WTC11 (cell line): Measurements from ENCODE around the gene KIF5A. TPM values are rescaled to one million over a fixed set of nuclear protein-coding genes. Genes with fewer than 3 reads are reported as not detected.

Experiments
- AFF4 ChIP-seq: sonication (generic); formaldehyde crosslinking; IDR thresholded peaks from 2 replicates; pipeline ENCODE4 v1.8.1; 2023; ENCODE audit warnings: mild to moderate bottlenecking, missing genetic modification reagents, borderline replicate concordance
- ARID4B ChIP-seq: sonication (generic); formaldehyde crosslinking; IDR thresholded peaks from 2 replicates; pipeline ENCODE4 v1.8.0; 2023; ENCODE audit warnings: missing genetic modification reagents, mild to moderate bottlenecking, borderline replicate concordance
- E2F1 ChIP-seq: sonication (generic); formaldehyde crosslinking; IDR thresholded peaks from 2 replicates; pipeline ENCODE4 v1.8.0; 2022; ENCODE audit warnings: mild to moderate bottlenecking, missing genetic modification reagents
- ETV6 ChIP-seq: sonication (generic); formaldehyde crosslinking; IDR thresholded peaks from 2 replicates; pipeline ENCODE4 v1.8.1; 2022; ENCODE audit warnings: mild to moderate bottlenecking, missing genetic modification reagents
- FOXP1 ChIP-seq: sonication (generic); formaldehyde crosslinking; IDR thresholded peaks from 2 replicates; pipeline ENCODE4 v1.8.0; 2022; ENCODE audit warnings: missing genetic modification reagents, mild to moderate bottlenecking, moderate library complexity, borderline replicate concordance
- FOXP4 ChIP-seq: sonication (generic); formaldehyde crosslinking; IDR thresholded peaks from 2 replicates; pipeline ENCODE4 v1.8.0; 2022; ENCODE audit warnings: mild to moderate bottlenecking, missing genetic modification reagents
- MAX ChIP-seq: sonication (generic); formaldehyde crosslinking; IDR thresholded peaks from 2 replicates; pipeline ENCODE4 v1.8.0; 2022; ENCODE audit warnings: mild to moderate bottlenecking, missing genetic modification reagents
- TCF7 ChIP-seq: sonication (generic); formaldehyde crosslinking; IDR thresholded peaks from 2 replicates; pipeline ENCODE4 v1.8.0; 2022; ENCODE audit warnings: mild to moderate bottlenecking, low read depth, missing genetic modification reagents, moderate library complexity
- TEAD1 ChIP-seq: sonication (generic); formaldehyde crosslinking; IDR thresholded peaks from 2 replicates; pipeline ENCODE4 v1.8.0; 2022; ENCODE audit warnings: mild to moderate bottlenecking, missing genetic modification reagents
- USF1 ChIP-seq: sonication (generic); formaldehyde crosslinking; IDR thresholded peaks from 2 replicates; pipeline ENCODE4 v1.8.0; 2022; ENCODE audit warnings: mild to moderate bottlenecking, missing genetic modification reagents
- ZNF532 ChIP-seq: fragments of 250-450 bp; sonication (Bioruptor Pico); IDR thresholded peaks from 2 replicates; pipeline ENCODE4 v1.9.0; 2021; ENCODE audit warnings: mild to moderate bottlenecking, borderline replicate concordance
- ZSCAN18 ChIP-seq: fragments of 250-450 bp; sonication (Bioruptor Pico); IDR thresholded peaks from 2 replicates; pipeline ENCODE4 v2.1.2; 2022; ENCODE audit warnings: mild to moderate bottlenecking, moderate library complexity
- total RNA-seq: library from RNA; stranded (reverse); gene quantifications from 3 replicates; pipeline ENCODE4 v1.2.3, GENCODE V29; 2021

KIF5A gene
- total RNA-seq, 1 experiment from 2014 or later = 16.1 TPM

- TF ChIP-seq FOXP4 (CRISPR knock-in tag) = peak; percentile 64; the same call in 1 of the 2 replicates
- TF ChIP-seq USF1 (CRISPR knock-in tag) = peak; percentile 98
- peak; percentile 96 for TF ChIP-seq MAX
- TF ChIP-seq FOXP1 = peak; percentile 41; the same call in 1 of the 2 replicates
- TF ChIP-seq E2F1 (CRISPR knock-in tag) = peak; percentile 30; the same call in 1 of the 2 replicates
- no peak; the same call in 1 of the 2 replicates for TF ChIP-seq TEAD1 (CRISPR knock-in tag)
- peak; percentile 83; the same call in 1 of the 2 replicates for TF ChIP-seq ETV6
- no peak for TF ChIP-seq ZSCAN18 (CRISPR knock-in tag)
- no peak for TF ChIP-seq ZNF532 (CRISPR knock-in tag)
- TF ChIP-seq ARID4B (CRISPR knock-in tag) = peak; percentile 75; the same call in 1 of the 2 replicates
- peak; percentile 57; the same call in 1 of the 2 replicates for TF ChIP-seq AFF4
- TF ChIP-seq TCF7 = no peak
Observed at GRCh38 chr12:57590864-57591781, 41.3 kb downstream of the KIF5A start, which contains the start of gene PIP4K2C (continued).
